ENCODE measurements around the gene GLIS1.

- TF ChIP-seq GATA2 (IDR thresholded peaks at IDR 0.05; ENCODE audit: low read depth, low read length), result no peak
- no peak for TF ChIP-seq GATA3 (IDR thresholded peaks at IDR 0.05; ENCODE audit: low read depth, low read length)
These were observed 138.4 kb downstream of the GLIS1 start for GRCh38 chr1:53600561-53600960.

Measured in SH-SY5Y (cell line).